ENCODE measurements around the gene KRCC1. TPM values are rescaled to one million over a fixed set of nuclear protein-coding genes. Genes with fewer than 3 reads are reported as not detected.
A peak's percentile ranks its signal among the peaks of the same experiment; 100 is the strongest.

KRCC1 gene
- total and polyA plus RNA-seq, 8 donors = 8.3 to 21.2 (median 10.6) TPM

- no peak overlapping the region for H3K4me3 ChIP-seq
- H3K9me3 ChIP-seq = no peaks in the 10 kb centered on the region
- no peak overlapping the region for H3K27ac ChIP-seq
- FAIRE-seq (no peak), ATAC-seq (no peak), DNase-seq (no peak)
- intact Hi-C loops (cut with DNase I) = no loop called here
- WGBS, 2 donors = 80 to 92% methylated on average over 9 of the region's 9 CpGs
- no peaks in the 10 kb centered on the region for H3K27me3 ChIP-seq
- TF ChIP-seq CTCF (IDR thresholded peaks at IDR 0.05) = no peak
- H3K36me3 ChIP-seq = no peaks in the 10 kb centered on the region
- no peaks in the 10 kb centered on the region for H3K4me1 ChIP-seq
Measured at GRCh38 chr2:88086401-88086800, 30.8 kb upstream of the KRCC1 start.

- ATAC-seq (no peak), FAIRE-seq (no peak), DNase-seq (no peak)
- intact Hi-C loops (cut with DNase I) = no loop called here
- H3K4me3 ChIP-seq = no peak overlapping the region
- H3K4me1 ChIP-seq = no peaks in the 10 kb centered on the region
- no peak overlapping the region for H3K27ac ChIP-seq
- no peaks in the 10 kb centered on the region for H3K9me3 ChIP-seq
- H3K36me3 ChIP-seq = no peaks in the 10 kb centered on the region
- no peaks in the 10 kb centered on the region for H3K27me3 ChIP-seq
- no peak for TF ChIP-seq CTCF (IDR thresholded peaks at IDR 0.05)
- 67 to 76% methylated on average over 5 of the region's 5 CpGs for WGBS, 2 donors
Measured at GRCh38 chr2:88085602-88086001, 30.0 kb upstream of the KRCC1 start.

- intact Hi-C loops (cut with DNase I) = no loop called here
- no peak overlapping the region for H3K27ac ChIP-seq
- H3K36me3 ChIP-seq = no peaks in the 10 kb centered on the region
- WGBS, 2 donors = 88 to 94% methylated on average over 2 of the region's 2 CpGs
- H3K9me3 ChIP-seq = no peaks in the 10 kb centered on the region
- H3K27me3 ChIP-seq = no peaks in the 10 kb centered on the region
- no peak for TF ChIP-seq CTCF (IDR thresholded peaks at IDR 0.05)
- H3K4me3 ChIP-seq = no peak overlapping the region
- H3K4me1 ChIP-seq = no peaks in the 10 kb centered on the region
- FAIRE-seq = no peak
- no peak for DNase-seq
- no peak for ATAC-seq
Measured at GRCh38 chr2:88085099-88085498, 29.5 kb upstream of the KRCC1 start.

- no peak overlapping the region for H3K4me3 ChIP-seq
- intact Hi-C loops (cut with DNase I) = no loop called here
- DNase-seq (no peak), ATAC-seq (peak in 3 of 4 donors; percentile 28 to 74 (median 73)), FAIRE-seq (no peak)
- no peak for TF ChIP-seq CTCF (IDR thresholded peaks at IDR 0.05)
- H3K36me3 ChIP-seq = no peaks in the 10 kb centered on the region
- no peaks in the 10 kb centered on the region for H3K27me3 ChIP-seq
- no peaks in the 10 kb centered on the region for H3K9me3 ChIP-seq
- H3K4me1 ChIP-seq = no peaks in the 10 kb centered on the region
- peak overlapping the region; percentile 28 to 55 (median 48) for H3K27ac ChIP-seq
- WGBS, 2 donors = 84% methylated on average over 1 of the region's 1 CpG
Measured at GRCh38 chr2:88082781-88083180, 27.2 kb upstream of the KRCC1 start.

GRCh38 chr2:88081924-88082608 lies 26.5 kb upstream of the KRCC1 start:
- H3K9me3 ChIP-seq = no peaks in the 10 kb centered on the region
- peak overlapping the region; percentile 28 to 55 (median 48) for H3K27ac ChIP-seq
- ATAC-seq (no peak), DNase-seq (no peak), FAIRE-seq (no peak)
- no peaks in the 10 kb centered on the region for H3K27me3 ChIP-seq
- WGBS, 2 donors = 84 to 90% methylated on average over 4 of the region's 4 CpGs
- no peaks in the 10 kb centered on the region for H3K36me3 ChIP-seq
- no peak overlapping the region for H3K4me3 ChIP-seq
- intact Hi-C loops (cut with DNase I) = no loop called here
- TF ChIP-seq CTCF (IDR thresholded peaks at IDR 0.05) = no peak
- no peaks in the 10 kb centered on the region for H3K4me1 ChIP-seq
